ENCODE measurements around the gene NOP9. TPM values are rescaled to one million over a fixed set of nuclear protein-coding genes. Genes with fewer than 3 reads are reported as not detected.
"Not testable (repeated sequence)": the region's sequence is repeated elsewhere in the genome, so short reads cannot be mapped to it uniquely, and the experiment has no call there.

NOP9 gene
- total RNA-seq, 1 donor from 2014 or later = 22.8 TPM

DNA sequence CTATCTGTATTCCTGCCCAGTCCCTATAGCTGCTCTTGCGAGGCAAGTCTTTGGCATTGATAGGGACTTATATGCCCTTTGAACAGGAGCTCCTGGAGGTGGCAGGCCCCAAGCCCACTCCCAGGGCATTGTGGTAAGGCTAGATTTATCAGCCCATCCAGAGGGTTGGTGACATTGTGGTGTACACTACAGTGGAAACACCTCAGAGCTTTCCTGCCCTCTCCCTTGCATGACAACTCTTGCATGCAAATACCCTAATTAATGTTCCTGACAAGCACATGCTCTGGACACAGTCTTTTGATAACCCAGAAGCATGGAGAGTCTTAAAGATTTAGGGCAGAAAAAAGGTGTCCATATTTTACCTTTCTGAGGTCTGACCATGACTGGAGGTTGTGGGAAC is 41.0 kb downstream of the NOP9 start:
- no peak for FAIRE-seq
- DNase-seq (ENCODE audit: low spot score in 2 of 2) = no peak

DNA sequence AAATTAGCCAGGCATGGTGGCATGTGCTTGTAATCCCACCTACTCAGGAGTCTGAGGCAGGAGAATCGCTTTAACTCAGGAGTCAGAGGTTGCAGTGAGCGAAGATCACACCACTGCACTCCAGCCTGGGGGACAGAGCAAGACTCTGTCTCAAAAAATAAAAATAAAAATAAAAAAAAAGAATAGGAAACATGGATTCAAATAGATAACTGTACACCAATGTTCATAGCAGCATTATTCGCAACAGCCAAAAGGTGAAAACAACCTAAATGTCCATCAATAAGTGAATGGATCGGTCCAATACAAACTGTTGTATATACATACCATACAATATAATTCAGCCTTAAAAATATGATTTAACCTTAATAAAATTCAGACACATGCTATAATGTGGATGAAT is 43.2 kb downstream of the NOP9 start:
- no peak for FAIRE-seq

DNA sequence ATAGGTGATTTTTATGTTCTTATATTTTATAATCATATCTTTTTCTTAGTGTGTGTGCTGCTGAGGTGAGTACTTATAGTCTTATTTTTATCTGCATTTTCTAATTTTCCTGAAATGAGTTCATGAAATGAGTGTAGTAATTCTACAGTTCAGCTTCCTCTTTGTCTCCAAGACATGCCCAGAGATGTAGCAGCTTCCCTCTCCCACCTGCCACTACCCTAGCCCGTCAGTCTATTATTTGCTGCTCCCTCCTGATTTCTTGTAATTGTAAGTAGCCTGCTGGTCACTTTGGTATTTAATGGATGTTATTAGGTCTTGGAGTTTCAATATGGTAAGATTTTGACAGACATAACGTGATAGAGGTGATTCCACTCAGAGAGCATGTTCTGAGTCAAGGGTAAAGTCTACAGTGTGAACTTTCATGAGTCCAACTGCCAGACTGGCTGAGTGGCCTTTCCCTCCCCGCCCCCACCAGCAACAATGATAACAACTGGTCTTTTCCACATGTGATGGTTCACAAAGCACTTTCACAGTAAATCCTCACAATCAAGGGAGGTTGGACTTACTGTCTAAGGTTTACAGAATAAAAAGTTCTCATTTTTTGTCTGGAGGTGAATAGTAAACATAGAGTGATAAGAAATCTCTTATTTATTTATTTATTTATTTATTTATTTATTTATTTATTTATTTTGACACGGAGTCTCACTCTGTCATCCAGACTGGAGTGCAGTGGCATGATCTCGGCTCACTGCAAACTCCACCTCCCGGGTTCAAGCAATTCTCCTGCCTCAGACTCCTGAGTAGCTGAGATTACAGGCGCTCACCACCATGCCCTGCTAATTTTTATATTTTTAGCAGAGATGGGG is 44.4 kb downstream of the NOP9 start:
- DNase-seq (ENCODE audit: low spot score in 2 of 2) (no peak), FAIRE-seq (no peak)

More for the DNA sequence above, 43.2 kb downstream of the NOP9 start:
- DNase-seq (ENCODE audit: low spot score in 2 of 2) = no peak

DNA sequence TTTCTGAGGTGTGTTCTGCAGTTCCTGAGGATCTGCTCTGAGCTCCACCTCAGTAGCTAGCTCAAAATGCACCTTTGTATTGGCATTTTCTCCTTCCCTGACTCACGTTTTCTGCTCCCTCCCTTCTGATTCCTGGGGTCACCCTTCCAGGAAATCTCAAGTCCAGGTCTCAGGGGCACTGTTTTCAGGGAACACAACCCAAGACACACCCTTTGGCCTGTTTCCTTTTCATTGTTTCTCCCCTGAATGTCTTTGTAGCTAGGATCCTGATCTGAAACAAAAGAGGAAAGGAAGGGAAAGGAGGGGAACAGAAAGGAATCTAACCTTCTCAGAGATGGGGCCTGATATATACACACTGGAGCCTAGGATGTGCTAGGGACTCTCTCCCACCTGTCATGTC is 47.5 kb downstream of the NOP9 start:
- FAIRE-seq (no peak), DNase-seq (ENCODE audit: low spot score in 2 of 2) (no peak)

DNA sequence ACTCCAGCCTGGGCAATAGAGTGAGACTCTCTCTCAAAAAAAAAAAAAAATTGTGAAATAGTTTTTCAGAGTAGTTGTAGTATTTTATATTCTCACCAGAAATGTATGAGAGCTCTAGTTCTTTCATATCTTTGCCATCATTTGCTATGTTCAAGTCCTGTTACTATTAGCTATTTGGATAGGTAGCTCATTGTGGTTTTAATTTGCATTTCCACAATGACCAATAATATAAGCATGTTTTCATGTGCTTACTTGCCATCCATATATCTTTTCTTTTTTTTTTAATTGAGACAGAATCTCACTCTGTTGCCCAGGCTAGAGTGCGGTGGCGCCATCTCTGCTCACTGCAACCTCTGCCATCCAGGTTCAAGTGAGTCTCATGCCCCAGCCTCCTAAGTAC is 48.5 kb downstream of the NOP9 start:
- no peak for DNase-seq (ENCODE audit: low spot score in 2 of 2)
- no peak for FAIRE-seq

DNA sequence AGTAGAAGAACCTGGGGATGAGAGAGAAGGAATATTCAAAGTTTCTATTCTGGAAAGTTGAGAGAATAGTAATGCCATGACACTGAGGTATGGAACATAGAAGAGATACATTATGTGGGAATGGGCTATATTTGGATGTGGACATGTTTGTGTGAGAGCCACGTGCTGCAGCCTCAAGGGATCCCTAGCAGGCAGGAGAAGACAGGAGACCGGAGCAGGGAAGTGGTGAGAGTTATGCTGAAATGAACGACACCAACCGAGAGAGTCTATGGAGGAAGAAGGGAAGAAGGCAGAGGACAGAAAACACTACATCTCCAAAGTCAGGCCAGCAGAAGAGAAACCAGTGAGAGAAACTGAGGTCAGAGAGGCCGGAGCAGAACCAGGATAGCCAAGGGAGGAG is 50.1 kb downstream of the NOP9 start:
- DNase-seq (ENCODE audit: low spot score in 2 of 2) (no peak), FAIRE-seq (no peak)

DNA sequence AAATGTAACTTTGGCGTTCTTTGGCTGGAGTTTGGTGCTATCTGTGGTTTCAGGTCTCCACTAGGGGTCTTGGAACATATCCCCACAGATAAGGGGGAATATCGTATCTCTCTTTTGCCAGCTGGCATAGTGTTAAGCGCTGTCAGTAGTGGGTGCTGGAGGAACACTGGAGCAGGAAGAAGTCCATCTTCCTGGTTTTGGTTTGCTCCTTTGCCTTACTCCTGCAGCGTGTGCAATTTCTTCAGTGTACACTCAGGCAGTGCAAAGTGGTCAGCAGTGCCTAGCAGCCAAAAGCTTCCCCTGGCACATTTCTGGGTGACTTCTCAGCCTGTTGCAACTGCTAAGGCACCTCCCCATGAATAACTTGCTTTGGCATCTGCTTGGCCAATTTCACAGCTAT is 51.9 kb downstream of the NOP9 start:
- FAIRE-seq (no peak), DNase-seq (ENCODE audit: low spot score in 2 of 2) (no peak)

DNA sequence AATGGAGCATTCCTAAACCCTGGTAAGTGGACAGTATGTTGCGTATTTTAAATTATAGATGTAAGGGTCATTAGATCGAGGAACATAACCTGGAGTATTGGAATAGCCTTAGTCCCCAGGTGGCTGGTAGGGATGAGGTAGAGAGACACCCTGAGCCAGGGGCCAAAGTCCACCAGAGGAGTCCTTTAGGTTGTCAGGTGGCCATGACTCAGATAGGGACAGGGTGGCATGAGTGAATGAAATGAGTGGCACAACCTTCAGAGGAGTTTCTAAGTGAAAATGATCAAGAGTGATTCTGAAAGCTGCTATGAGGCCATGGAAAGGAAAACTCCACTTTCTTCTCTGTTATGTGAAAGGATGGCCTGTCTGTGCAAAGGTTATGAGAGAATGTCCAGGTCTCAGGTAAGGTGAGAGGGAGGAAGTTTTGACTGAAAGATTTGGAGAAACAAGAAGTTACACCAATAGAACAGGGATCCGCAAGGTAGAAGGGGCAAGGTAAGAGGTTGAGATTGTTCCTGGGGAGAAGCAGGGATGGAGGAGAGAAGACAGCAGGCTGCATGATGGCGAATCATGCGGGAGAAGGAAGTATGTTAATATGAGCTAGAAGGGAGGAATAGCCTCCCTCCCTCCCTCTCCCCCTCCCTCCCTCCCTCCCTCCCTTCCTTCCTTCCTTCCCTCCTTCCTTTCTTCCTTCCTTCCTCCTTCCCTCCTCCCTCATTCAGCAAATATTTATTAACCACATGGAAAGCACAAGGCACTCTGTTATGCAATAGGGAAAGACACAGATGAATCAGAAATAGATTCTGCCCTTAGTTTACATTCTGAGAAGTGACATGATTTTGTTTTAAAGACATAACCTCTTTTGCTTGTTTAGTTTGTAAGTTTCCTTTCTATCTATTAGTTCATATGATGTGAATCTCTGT is 54.2 kb downstream of the NOP9 start:
- DNase-seq (ENCODE audit: low spot score in 2 of 2) (no peak), FAIRE-seq (no peak)

DNA sequence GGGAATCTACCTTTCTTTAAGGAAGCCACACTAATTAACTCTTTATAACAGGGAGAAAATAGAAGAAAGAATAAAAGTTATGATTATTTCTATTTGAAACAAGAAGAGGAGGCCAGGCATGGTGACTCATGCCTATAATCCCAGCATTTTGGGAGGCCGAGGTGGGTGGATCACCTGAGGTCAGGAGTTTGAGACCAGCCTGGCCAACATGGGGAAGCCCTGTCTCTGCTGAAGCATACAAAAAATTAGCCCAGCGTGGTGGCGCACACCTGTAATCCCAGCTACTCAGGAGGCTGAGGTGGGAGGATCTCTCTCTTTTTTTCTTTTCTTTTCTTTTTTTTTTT is 54.8 kb downstream of the NOP9 start:
- DNase-seq (ENCODE audit: low spot score in 2 of 2); FAIRE-seq: not testable (repeated sequence)

DNA sequence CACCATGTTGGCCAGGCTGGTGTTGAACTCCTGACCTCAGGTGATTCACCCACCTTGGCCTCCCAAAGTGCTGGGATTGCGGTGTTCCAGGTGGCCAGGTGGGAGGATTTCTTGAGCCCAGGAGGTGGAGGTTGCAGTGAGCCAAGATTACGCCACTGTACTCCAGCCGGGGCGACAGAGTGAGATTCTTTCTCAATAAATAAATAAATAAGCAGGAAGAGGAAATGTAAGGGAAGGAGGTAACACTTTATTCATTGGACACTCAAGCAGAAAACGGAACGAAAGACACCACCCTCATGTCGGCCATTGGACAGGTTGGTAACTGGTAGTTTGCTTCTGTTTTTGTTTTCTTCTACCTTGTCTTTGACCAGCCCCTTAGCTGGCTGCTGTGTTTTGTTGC is 55.4 kb downstream of the NOP9 start:
- FAIRE-seq (no peak), DNase-seq (ENCODE audit: low spot score in 2 of 2) (no peak)

DNA sequence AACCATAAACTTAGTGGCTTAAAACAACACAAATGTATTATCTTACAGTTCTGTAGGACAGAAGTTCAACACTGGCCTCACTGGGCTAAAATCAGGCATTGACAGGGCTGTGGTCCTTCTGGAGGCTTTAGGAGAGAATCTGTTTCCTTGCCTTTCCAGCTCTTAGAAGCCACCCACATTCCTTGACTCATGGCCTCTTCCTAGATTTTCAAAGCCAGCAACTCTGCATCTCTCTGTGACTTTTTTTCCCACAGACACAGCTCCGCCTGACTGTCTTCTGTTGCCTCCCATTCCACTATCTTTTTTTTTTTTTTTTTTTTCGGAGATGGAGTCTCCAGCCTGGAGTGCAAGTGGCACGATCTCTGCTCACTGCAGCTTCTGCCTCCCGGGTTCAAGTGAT is 56.6 kb downstream of the NOP9 start:
- FAIRE-seq = no peak

More for the DNA sequence above, 56.6 kb downstream of the NOP9 start:
- no peak for DNase-seq (ENCODE audit: low spot score in 2 of 2)

Small RNAs within 50 kb of the gene (small RNA-seq; reads per million reads assigned to genes)
- not detected for gene RF00026

Other genes starting within 250 kb of the NOP9 start
- gene CARMIL3, start 247.8 kb upstream of the NOP9 start, total RNA-seq = 18.8 TPM
- gene CPNE6, start 228.3 kb upstream of the NOP9 start, total RNA-seq = 35.5 TPM
- 1.6 TPM for gene PCK2, start 205.5 kb upstream of the NOP9 start, total RNA-seq
- gene DCAF11, start 185.1 kb upstream of the NOP9 start, total RNA-seq = 56.7 TPM
- 1.2 TPM for gene NRL, start 184.9 kb upstream of the NOP9 start, total RNA-seq
- 0.41 TPM for gene FITM1, start 169.2 kb upstream of the NOP9 start, total RNA-seq
- gene PSME1, start 163.7 kb upstream of the NOP9 start, total RNA-seq = 20.4 TPM
- gene EMC9, start 158.3 kb upstream of the NOP9 start, total RNA-seq = 8.6 TPM
- gene PSME2, start 153.2 kb upstream of the NOP9 start, total RNA-seq = 25.7 TPM
- 23.2 TPM for gene RNF31, start 152.4 kb upstream of the NOP9 start, total RNA-seq
- gene IRF9, start 138.6 kb upstream of the NOP9 start, total RNA-seq = 12.2 TPM
- gene REC8, start 127.8 kb upstream of the NOP9 start, total RNA-seq = 15.1 TPM
- 12.6 TPM for gene IPO4, start 111.0 kb upstream of the NOP9 start, total RNA-seq
- gene TM9SF1, start 104.4 kb upstream of the NOP9 start, total RNA-seq = 9.8 TPM
- gene TSSK4, start 94.2 kb upstream of the NOP9 start, total RNA-seq = not detected
- 40.4 TPM for gene CHMP4A, start 86.4 kb upstream of the NOP9 start, total RNA-seq
- 18.8 TPM for gene MDP1, start 83.8 kb upstream of the NOP9 start, total RNA-seq
- gene NEDD8, start 67.5 kb upstream of the NOP9 start, total RNA-seq = 62.8 TPM
- 51.8 TPM for gene GMPR2, start 66.9 kb upstream of the NOP9 start, total RNA-seq
- gene TINF2, start 57.2 kb upstream of the NOP9 start, total RNA-seq = 42.4 TPM
- 0.82 TPM for gene TGM1, start 36.7 kb upstream of the NOP9 start, total RNA-seq
- gene RABGGTA, start 28.3 kb upstream of the NOP9 start, total RNA-seq = 25.7 TPM
- 8.2 TPM for gene DHRS1, start 70 bp upstream of the NOP9 start, total RNA-seq
- 2.0 TPM for gene CIDEB, start 8.1 kb downstream of the NOP9 start, total RNA-seq
- gene LTB4R2, start 10.3 kb downstream of the NOP9 start, total RNA-seq = 1.6 TPM
- gene LTB4R, start 11.7 kb downstream of the NOP9 start, total RNA-seq = 1.2 TPM
- 0.82 TPM for gene ADCY4, start 35.2 kb downstream of the NOP9 start, total RNA-seq
- under 0.01 TPM for gene RIPK3, start 40.1 kb downstream of the NOP9 start, total RNA-seq
- 2.9 TPM for gene NFATC4, start 68.3 kb downstream of the NOP9 start, total RNA-seq
- 9.8 TPM for gene NYNRIN, start 99.2 kb downstream of the NOP9 start, total RNA-seq
- not detected for gene CBLN3, start 129.8 kb downstream of the NOP9 start, total RNA-seq
- gene KHNYN, start 130.1 kb downstream of the NOP9 start, total RNA-seq = 13.9 TPM
- gene SDR39U1, start 142.9 kb downstream of the NOP9 start, total RNA-seq = 16.3 TPM
- gene CMA1, start 208.4 kb downstream of the NOP9 start, total RNA-seq = not detected